ENCODE results near the gene CA12.
"Not testable (repeated sequence)": the region's sequence is repeated elsewhere in the genome, so short reads cannot be mapped to it uniquely, and the experiment has no call there.

The CA12 gene

DNA sequence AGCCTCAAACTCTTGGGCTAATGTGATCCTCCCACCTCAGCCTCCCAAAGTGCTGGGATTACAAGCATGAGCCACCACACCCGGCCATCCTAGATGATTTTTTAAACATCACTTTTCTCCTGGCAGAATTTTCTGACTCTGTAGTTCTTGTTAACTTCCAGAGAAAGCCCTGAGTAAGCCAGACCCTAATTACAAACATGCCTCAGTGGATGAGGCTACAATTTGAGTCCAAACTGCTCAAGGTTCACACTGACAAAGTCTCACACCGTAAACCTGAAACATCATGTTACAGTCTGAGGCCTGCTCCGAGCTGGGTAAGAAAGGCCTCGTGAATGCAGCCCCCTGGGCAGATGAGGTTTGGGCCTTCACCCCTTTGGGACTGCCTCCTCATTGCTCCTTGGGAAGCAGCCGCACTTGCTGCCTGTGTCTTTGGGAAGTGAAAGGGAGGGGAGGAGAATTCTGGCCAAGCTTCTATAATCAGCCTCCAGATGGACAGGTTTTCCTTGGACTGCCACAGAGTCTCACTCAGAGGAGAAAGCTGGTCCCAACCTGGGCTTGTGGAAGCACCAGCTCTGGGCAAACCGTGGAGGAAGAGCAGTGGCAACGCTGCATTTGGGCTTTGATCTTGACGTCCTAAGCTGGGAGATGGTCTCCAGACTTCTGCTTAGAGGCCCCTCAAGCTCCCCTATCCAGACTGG, 46.0 kb downstream of the CA12 start:
- DNase-seq (ENCODE audit: low spot score), result no peak

DNA sequence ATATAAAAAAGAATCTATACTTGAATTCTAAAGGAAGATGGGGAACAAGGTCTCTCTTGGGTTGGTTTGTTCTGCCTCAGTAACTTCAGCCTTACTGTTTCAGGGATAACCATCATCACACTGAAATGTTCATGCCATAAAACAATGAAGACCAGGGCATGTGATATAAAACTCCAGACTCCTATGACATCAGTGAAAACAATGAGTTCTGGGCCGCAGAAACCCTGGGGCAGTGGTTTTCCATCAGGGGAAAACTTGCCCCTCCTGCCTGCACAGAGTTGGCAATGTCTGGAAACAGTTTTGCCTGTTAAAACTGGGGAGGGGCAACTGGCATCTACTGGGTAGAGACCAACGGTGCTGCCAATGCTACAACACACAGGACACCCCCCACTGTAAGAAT, 46.8 kb downstream of the CA12 start:
- no peak for DNase-seq (ENCODE audit: low spot score)

DNA sequence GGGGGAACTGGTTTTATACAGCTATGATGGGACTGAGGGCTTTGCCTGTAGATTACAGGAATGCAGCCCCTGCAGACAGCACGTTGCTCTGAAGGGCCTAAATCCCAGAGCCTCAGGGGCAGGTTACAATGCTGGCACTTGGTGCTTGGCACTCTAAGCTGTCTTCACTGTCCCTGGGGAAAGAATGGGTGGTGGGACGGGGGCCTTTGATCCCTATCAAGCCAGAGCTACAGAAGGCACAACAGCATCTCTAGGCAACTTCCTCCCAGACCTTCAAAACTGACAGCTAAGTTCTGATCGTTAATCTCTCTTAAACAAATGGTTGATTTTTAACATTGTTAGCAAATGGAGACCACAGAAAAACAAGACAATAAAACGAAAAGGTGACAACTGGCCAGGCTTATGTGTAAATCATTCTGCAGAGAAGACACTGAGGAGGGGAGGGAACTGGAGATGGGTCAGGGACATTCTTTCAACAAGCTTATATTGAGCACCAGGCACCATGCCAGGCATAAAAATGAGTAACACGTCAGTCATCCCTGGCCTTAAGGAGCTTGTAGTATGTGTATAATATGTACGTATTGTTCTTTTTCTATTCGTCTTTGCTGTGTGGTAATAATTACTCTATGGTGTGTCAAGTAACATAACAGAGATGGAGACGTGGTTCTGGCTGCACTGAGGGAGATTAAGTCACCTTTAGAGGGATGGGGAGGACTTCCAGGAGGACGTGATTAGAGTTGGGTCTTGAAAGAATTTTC, 49.1 kb downstream of the CA12 start:
- DNase-seq (ENCODE audit: low spot score), result no peak

DNA sequence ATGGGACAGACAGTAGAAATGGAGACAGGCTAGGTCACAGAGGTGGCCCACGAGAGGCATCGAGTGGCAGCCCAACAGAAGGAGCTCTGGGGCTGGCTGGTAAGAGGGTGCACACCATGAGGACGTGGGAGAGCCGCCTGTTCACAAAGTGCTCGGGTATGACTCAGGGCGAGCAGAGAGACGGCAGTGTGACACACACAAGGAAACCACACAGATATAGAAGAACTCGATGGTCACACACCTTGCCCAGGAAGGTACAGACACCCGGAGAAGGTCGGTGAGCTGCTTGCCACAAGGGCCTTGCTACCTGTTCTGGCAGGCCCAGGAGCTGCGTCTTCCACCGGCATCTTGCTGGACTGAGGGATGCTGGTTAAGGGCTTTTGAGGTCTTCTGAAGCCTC, 50.2 kb downstream of the CA12 start:
- DNase-seq (ENCODE audit: low spot score), result no peak

DNA sequence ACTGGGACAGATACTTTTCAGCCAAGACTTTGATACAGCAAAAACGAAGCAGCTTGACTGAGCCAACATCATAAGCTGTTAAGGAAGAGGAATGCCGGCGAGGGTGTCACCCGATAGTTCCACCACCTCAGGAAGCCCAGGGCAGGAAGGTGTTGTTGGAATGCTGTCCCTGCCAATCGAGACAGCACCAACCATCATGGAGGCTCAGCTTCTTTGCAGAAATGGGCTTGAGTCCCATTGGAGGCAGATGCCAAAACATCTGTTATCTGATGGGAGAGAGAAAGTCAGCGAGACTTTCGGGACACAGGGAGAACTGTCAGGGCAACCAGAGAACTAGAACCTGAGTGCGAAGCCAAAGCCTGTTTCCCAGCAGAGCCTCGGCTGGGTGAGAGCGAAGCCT, 50.7 kb downstream of the CA12 start:
- no peak for DNase-seq (ENCODE audit: low spot score)

DNA sequence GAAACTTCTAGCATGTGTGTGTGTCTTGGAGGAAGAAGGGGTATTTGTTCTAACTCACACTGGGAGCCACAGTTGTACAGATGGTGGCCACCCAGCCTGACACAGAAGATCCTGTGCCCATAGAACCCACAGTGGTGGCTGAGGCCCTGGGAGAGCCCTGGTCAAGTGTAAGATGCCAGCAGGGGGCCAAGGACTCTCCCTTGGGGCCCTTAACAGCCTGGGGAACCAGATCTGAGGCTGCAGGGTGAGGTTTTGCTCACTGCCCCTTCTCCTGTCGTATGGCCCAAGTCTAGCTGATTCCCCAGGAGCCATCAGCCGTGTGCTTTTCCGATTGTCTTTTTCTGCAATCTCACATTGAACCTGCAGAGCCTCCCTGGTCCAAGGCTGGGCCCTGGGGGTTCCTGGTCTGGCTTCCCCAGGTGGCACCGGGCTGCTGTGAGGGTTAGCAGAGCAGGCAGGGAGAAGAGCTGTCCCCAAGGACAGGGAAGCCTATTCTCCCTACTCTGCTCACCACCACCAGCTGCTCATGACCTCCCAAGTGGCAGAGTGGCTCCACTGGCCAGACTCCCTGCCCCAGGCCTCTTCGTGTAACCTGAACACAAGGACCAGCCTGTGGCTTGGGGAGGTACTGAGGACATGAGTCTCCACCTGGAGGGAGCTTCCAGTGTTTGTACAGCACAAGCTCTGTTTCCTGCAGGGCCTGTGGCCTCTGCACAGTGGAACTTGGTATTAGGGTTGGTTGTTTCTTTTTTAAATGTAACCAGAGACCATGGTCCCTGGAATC, 51.9 kb downstream of the CA12 start:
- no peak for DNase-seq (ENCODE audit: low spot score)

DNA sequence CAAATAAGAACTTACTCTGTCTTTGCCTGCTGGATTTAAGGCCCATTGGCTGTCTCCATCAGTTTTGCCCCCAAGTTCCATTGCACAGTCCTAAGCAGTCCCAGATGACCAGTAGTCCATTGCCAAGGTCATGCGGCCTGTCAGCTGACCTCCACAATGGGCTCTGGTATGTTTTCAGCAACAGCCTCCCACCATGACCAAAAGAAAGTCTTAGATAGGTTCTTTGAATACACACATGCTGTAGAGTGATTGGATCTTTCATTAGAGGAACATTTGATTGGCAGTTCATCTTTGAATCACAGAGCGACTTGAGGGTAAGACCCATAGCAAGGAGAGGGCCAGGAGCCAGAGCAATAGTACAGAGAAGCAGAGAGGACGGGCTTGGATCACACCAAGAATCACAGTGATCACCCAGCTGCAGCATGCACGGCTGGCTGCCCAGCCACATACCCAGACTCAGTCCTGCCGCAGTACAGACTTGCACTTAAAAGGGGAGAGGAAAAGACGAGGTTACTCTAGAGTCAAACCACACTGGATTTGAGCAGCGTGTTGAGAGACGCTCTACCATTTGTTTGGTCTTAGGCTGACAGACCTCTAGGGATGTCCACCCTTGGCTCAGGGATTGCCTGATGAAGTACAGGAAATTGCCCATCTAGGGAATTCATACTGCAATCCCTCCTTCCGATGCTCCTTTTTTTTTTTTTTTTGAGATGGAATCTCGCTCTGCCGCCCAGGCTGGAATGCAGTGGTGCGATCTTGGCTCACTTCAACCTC, 53.8 kb downstream of the CA12 start:
- DNase-seq (ENCODE audit: low spot score), result no peak

DNA sequence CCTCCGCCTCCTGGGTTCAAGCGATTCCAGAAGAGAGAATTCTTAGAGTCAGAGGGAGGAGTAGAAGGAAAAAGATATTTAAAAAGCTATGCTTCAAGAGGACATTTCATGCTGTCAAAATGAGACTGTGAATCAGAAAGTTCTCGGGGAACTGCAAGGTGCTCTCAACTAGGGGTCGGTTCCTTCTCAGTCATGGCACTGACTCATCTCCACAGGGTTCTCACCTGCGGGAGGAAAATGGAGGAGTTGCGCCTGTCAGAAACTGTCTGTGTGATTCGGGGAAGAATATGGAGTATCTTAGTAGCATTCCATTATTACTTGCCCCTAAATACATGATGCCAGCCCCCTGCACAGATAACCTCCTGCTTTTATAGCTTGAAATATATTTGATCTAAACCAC, 56.9 kb downstream of the CA12 start:
- DNase-seq (ENCODE audit: low spot score), result no peak

DNA sequence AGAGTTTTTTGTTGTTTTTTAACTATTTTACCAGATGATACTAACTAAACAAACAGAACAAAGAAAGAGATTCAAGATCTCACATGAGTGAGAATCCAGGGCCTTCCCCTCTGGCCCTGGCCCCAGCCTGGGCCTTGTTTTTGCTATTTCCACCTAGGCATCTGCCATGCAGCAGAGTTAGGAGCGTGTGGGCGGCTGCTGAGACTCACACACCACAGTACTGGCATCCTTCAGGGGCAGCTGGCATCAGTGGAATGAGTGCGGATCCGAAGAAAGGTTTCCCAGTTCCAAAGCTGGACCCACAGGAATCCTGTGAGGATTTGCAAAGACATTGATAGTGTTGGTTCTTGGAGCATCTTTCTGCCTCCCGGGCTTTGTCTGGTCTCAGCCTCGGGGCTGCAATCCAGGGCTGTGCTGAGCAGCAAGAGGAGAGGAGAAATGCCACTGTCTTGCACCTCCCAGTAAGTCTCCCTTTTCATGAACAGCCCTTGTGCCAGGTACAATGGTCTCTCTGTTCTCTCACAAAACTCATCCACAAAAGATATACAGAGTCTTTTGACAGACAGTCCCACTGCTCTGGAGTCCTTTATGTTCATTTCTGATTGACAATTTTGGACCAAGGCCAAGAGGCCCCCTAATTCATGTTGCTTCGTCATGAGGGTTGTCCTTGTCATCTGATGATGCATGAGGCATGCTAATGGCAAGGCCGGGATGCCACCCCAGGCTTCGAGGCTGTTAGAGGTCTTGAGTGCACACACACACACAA, 57.7 kb downstream of the CA12 start:
- DNase-seq (ENCODE audit: low spot score), result no peak

DNA sequence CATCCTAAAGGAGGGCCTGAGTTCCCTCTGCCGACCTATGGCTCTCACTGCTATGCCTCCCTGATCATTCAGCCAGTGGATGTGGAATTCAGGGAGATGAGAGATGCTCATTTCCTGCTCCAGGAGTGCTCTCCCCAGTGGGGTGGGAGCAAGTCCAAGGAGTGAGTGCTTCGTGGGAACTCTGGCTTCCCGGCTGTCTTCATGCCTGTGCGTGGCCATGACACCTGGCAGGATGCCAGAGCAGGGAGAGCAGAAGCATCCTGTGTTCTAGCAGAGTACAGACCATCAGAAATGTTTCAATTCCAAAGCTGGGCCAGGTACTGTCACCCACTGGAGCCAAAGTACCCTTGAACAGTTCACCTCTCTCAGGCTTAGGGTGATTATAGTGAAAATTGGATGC, 59.1 kb downstream of the CA12 start:
- DNase-seq (ENCODE audit: low spot score), result no peak

DNA sequence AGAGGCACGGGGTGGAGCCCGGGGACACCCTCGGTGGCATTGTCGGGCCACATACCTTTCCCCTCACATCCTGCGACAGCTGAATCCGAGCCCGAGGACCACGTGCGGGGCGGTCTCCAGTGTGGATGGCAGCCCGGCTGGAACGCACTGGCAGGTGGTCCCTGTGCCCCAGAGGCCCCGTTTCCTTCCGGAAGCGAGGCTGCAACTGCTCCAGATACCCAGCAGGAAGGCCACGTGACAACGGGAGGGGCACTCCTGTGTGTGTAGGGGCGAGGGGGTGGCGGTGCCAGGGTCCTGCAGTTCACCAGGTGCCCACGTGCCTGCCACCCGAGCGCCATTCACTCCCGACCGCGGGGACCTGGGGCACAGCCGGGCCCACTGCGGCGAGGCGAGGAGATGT, 60.2 kb downstream of the CA12 start:
- DNase-seq (ENCODE audit: low spot score), result no peak

DNA sequence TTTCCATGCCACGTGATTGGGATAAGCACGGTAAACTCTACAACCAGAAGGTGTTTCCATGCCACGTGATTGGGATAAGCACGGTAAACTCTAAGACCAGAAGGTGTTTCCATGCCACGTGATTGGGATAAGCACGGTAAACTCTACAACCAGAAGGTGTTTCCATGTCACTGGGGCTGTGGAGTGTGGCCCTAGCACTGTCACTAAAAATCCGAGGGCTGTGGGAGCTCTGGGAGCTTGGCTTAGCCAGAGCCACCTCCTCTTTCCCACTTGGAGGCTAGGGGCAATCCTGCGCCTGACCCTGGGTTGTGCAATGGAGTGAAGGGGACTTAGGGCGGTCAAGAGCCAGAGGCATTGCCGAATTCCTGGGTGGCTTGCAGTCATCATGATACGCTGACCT, 60.7 kb downstream of the CA12 start:
- not testable (repeated sequence) for DNase-seq (ENCODE audit: low spot score)

DNA sequence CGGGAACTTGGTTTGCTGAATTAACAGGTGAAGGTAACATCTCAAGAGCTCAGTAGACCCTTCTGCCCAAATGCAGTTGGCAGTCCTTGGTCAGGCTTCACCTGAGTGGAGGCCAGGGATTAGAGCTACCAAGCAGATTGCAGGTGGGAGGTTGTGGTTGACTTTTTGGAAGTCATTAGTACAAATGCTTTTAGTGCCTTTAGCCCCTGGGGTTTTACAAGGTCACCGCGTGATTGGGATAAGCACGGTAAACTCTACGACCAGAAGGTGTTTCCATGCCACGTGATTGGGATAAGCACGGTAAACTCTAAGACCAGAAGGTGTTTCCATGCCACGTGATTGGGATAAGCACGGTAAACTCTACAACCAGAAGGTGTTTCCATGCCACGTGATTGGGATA, 61.2 kb downstream of the CA12 start:
- DNase-seq (ENCODE audit: low spot score), result not testable (repeated sequence)

DNA sequence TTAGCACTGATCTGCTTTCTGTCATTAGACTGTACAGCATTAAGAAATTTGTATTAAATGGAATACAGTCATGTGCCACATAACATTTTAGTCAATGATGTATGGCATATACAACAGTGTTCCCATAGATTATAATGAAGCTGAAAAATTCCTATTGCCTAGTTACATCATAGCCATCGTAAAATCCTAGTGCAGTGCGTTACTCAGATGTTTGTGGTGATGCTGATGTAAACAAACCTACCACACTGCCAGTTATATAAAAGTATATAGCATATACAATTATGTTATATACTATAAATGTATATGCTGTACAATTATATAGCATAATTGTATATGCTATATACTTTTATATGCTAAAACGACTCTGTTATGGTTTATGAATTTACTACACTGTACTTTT, 62.6 kb downstream of the CA12 start:
- DNase-seq (ENCODE audit: low spot score), result no peak

DNA sequence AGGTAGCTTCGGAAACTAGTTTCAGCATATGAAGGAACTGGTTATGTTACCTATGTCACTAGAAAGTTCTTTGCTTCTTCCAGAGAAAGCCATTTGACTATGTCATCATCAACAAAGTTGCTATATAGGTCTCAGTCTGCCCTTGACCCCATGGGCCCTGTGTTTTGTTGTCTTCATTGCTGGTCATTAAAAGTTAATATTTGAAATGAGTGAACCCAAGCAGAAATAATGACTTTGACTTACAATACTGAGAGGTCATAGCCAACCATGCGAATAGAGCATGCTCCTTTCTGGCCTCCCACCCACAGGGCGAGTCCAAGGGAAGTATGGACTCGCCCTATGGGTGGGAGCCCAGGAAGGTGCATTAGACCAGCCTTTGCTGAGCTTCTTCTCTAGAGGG, 63.3 kb downstream of the CA12 start:
- DNase-seq (ENCODE audit: low spot score), result no peak

DNA sequence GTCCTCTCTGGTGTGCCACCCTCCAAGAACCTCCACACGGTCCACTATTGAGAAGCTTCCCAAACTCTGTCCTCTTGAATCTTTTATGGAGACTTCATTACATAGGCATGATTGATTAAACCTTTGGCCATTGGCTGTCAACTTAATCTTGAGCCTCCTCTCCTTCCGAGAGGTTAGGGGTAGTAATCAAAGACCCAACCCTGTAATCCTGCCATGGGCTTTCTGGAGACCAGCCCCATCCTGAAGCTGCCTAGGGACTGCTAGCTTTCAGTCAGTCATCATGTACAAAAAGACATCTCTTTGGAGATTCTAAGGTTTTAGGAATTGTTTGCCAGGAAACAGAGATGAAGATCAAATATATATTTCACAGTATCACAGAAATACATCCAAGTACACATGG, 67.2 kb downstream of the CA12 start:
- DNase-seq (ENCODE audit: low spot score), result no peak

DNA sequence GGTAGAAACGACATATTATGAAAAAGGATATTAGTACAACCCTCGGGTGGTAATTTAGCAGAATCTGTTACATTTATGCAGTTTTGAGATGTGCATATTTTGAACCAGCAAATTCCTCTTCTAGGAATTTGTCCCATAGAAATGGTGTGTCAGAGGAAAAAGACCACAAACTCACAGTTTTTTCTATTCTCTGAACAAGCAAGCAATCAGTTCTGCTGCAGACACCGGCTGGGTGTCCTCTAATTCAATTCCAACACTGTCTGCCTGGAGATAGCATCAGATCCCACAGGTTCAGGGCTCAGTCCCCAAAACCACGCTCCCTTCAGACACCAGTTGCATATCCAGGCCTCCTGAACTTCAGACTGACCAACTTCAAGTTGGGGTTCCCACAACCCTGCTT, 67.8 kb downstream of the CA12 start:
- no peak for DNase-seq (ENCODE audit: low spot score)

DNA sequence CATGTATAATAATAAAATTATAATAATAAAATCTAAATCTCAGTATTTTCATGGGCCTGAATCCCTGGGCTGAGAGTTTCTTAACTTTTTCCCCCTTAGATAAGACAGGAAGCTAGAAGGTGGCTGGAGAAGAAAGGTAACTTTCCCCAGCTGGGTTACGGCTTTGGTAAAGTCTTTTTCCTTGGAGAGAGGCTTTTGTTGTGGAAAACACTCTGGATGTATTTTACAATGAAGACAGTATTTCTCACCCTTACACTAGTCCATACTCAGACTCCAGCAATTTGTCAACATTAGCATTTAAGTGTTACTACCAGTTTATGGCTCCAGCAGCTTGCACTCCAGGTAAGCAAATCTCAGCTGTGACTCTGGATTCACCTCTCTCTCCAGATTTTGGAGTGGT, 69.4 kb downstream of the CA12 start:
- no peak for DNase-seq (ENCODE audit: low spot score)

DNA sequence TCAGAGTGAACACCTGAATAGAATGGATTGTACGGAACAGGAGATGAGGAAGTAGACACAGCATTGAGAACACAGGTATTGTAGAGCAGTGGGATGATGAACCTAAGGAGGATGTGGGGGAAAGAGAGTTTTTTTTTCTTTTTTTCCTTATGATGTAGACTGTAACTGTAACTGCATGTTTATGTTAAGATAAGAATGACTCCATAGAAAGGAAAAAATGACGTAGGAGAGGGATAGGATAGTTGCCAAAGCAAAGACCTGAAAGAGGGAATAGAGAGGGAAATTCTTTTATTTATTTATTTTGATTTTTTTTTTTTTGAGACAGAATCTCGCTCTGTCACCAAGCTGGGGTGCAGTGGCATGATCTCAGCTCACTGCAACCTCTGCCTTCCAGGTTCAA, 71.0 kb downstream of the CA12 start:
- no peak for DNase-seq (ENCODE audit: low spot score)

DNA sequence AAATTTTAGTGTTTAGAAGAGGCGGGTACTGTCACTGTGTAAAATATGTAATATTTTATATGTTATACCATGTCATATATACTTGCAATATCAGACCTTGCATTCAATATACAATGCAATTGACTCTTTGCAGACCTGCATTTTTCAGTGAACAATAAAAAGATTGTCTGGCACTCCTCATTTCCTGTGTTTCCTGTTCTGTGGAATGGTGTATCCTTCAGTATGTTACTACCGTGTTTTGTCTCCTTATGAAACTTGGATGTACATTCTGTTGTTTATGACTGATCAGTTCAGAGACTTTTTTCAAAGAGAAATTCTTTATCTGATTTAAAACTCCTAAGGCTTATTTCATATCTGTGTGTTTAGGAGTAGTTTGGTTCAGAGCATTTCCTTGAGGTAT, 72.7 kb downstream of the CA12 start:
- no peak for DNase-seq (ENCODE audit: low spot score)

DNA sequence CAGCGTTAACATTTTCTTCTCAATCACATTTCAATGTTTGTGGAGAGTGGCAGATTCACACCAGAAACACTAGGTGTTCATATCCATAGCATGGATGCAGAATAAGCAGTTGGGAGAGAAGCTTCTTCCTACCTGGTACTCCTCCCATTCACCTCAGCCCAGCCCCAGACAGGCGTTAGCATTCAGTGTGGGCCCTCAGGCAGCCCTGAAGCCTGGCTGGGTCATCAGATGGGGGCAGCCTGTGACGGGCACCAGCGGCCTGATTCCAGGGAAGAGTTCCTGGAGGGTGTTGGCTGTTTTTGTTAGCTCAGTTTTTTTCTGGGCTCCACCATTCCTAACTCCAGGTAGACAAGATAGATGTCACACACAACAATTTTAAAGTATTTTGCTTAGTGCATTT, 73.2 kb downstream of the CA12 start:
- no peak for DNase-seq (ENCODE audit: low spot score)
